Measurements from ENCODE around the gene GOLGA8T. TPM values are rescaled to one million over a fixed set of nuclear protein-coding genes. Genes with fewer than 3 reads are reported as not detected.
"Not testable (repeated sequence)": the region's sequence is repeated elsewhere in the genome, so short reads cannot be mapped to it uniquely, and the experiment has no call there.

GOLGA8T gene
- total and polyA plus RNA-seq, 2 of the 4 experiments (the other 2 are of a cell fraction): not detected

- ATAC-seq (ENCODE audit: low read depth) (peak; percentile 38), DNase-seq (peak; percentile 0)
- H3K23ac ChIP-seq (ENCODE audit: low read depth, low read length); H3K14ac ChIP-seq (replicated peaks; ENCODE audit: low read depth, low read length); H2AK9ac ChIP-seq (replicated peaks; ENCODE audit: low read depth, low read length, poor library complexity); H2BK120ac ChIP-seq (ENCODE audit: low read depth, low read length); H3K56ac ChIP-seq (ENCODE audit: extremely low read depth, insufficient read depth, low read length); H3K4me3 ChIP-seq (ENCODE audit: insufficient read depth, low read depth, low read length); H3K4me1 ChIP-seq (ENCODE audit: control insufficient read depth, insufficient read depth, low read length); H4K20me1 ChIP-seq (ENCODE audit: insufficient read depth, low read length); BruUV-seq (replicated peaks); H3K27me3 ChIP-seq (ENCODE audit: control insufficient read depth, insufficient read depth, low read length); intact Hi-C loops (cut with micrococcal nuclease); H3K18ac ChIP-seq (ENCODE audit: low read depth, low read length); H3K4ac ChIP-seq (ENCODE audit: low read depth, low read length); H4K8ac ChIP-seq (ENCODE audit: low read depth in 2 of 2, low read length in 2 of 2); CTCF ChIA-PET; H3K9me3 ChIP-seq (ENCODE audit: control insufficient read depth, insufficient read depth, low read length); H3K27ac ChIP-seq (ENCODE audit: insufficient read depth, low read length); H3K79me1 ChIP-seq (ENCODE audit: low read depth in 1 of 2, low read length in 2 of 2); H3K4me2 ChIP-seq (ENCODE audit: low read depth, low read length); H3K9me1 ChIP-seq (ENCODE audit: insufficient read depth, low read length); H2BK20ac ChIP-seq (ENCODE audit: low read depth, low read length); H2AFZ ChIP-seq (replicated peaks; ENCODE audit: low read length, poor library complexity); H3K36me3 ChIP-seq (ENCODE audit: control insufficient read depth, insufficient read depth, low read length); H4K91ac ChIP-seq (ENCODE audit: insufficient read depth, low read depth, low read length); H2AK5ac ChIP-seq (ENCODE audit: low read depth, low read length); H4K5ac ChIP-seq (ENCODE audit: low read depth, low read length); H3K9ac ChIP-seq (ENCODE audit: low read depth, low read length); H2BK15ac ChIP-seq (ENCODE audit: low read depth, low read length); in situ Hi-C loops (cut with MboI; ENCODE audit: low sequenced_read_pairs); POLR2A ChIA-PET (ENCODE audit: unreplicated experiment); dilution Hi-C loops (cut with HindIII; ENCODE audit: low sequenced_read_pairs, unreplicated experiment): not testable (repeated sequence)
- H2BK5ac ChIP-seq (ENCODE audit: low read depth, low read length, poor library complexity, severe bottlenecking): peak overlapping the region; percentile 80
- WGBS, 2 experiments (ENCODE audit: extremely low coverage in 2 of 2, insufficient read length in 1 of 2): no CpG with 5 or more reads among the region's 11 CpGs
These were observed 38.3 kb downstream of the GOLGA8T start for GRCh38 chr15:30173041-30173608.

DNA sequence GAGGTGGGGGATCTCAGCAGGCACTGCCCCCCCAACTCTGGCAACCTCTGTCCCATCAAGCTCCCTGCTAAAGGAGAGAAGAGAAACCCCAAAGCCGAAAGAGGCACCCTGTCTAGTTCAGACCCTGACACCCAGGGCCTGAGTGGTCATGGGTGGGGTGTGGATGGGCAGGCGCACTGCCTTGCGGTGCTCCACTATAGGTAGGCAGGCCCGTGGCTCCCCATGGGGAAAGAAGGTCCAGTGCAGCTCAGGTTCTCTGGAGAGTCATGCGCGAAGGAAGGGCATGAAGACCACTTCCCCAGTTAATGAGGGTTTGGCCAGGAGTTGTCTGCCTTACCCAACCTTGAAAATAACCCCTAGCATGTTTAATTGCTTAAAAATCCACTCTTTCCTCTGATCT lies 40.4 kb downstream of the GOLGA8T start:
- H3K4me3 ChIP-seq (ENCODE audit: insufficient read depth, low read depth, low read length); H3K4me2 ChIP-seq (ENCODE audit: low read depth, low read length); H3K9me3 ChIP-seq (ENCODE audit: control insufficient read depth, insufficient read depth, low read length); H3K27ac ChIP-seq (ENCODE audit: insufficient read depth, low read length); intact Hi-C loops (cut with micrococcal nuclease); ATAC-seq (ENCODE audit: low read depth); H3K18ac ChIP-seq (ENCODE audit: low read depth, low read length); H4K91ac ChIP-seq (ENCODE audit: insufficient read depth, low read depth, low read length); CTCF ChIA-PET; H2BK15ac ChIP-seq (ENCODE audit: low read depth, low read length); H4K8ac ChIP-seq (ENCODE audit: low read depth in 2 of 2, low read length in 2 of 2); H3K4ac ChIP-seq (ENCODE audit: low read depth, low read length); dilution Hi-C loops (cut with HindIII; ENCODE audit: low sequenced_read_pairs, unreplicated experiment); H3K4me1 ChIP-seq (ENCODE audit: control insufficient read depth, insufficient read depth, low read length); H3K14ac ChIP-seq (replicated peaks; ENCODE audit: low read depth, low read length); H2BK120ac ChIP-seq (ENCODE audit: low read depth, low read length); H2BK20ac ChIP-seq (ENCODE audit: low read depth, low read length); H4K5ac ChIP-seq (ENCODE audit: low read depth, low read length); H3K79me1 ChIP-seq (ENCODE audit: low read depth in 1 of 2, low read length in 2 of 2); H2BK5ac ChIP-seq (ENCODE audit: low read depth, low read length, poor library complexity, severe bottlenecking); H3K23ac ChIP-seq (ENCODE audit: low read depth, low read length); in situ Hi-C loops (cut with MboI; ENCODE audit: low sequenced_read_pairs); H3K27me3 ChIP-seq (ENCODE audit: control insufficient read depth, insufficient read depth, low read length); BruUV-seq (replicated peaks); H3K9ac ChIP-seq (ENCODE audit: low read depth, low read length); H3K36me3 ChIP-seq (ENCODE audit: control insufficient read depth, insufficient read depth, low read length); H3K9me1 ChIP-seq (ENCODE audit: insufficient read depth, low read length); POLR2A ChIA-PET (ENCODE audit: unreplicated experiment); H2AK5ac ChIP-seq (ENCODE audit: low read depth, low read length); H3K56ac ChIP-seq (ENCODE audit: extremely low read depth, insufficient read depth, low read length); DNase-seq; H2AFZ ChIP-seq (replicated peaks; ENCODE audit: low read length, poor library complexity); H4K20me1 ChIP-seq (ENCODE audit: insufficient read depth, low read length); H2AK9ac ChIP-seq (replicated peaks; ENCODE audit: low read depth, low read length, poor library complexity): not testable (repeated sequence)
- whole genome bisulfite sequencing, 2 experiments (ENCODE audit: extremely low coverage in 2 of 2, insufficient read length in 1 of 2): no CpG with 5 or more reads among the region's 6 CpGs
